GM12874 (cell line): ENCODE data around the gene PLK1.

Experiments used
- CTCF ChIP-seq: IDR thresholded peaks from 2 replicates; pipeline ENCODE4 v1.5.1; 2011; ENCODE audit warnings: low read depth, mild to moderate bottlenecking, control low read depth, low read length, moderate library complexity; ENCODE audit not compliant: insufficient read depth

The PLK1 gene

GRCh38 chr16:23712976-23713375 is 34.3 kb downstream of the PLK1 start, which contains the start of gene ERN2:
TSS of gene ERN2 (minus strand) at chr16:23713222. CDS start at chr16:23713187, 35 bp downstream.
- no peak for TF ChIP-seq CTCF

- no peak for TF ChIP-seq CTCF
Observed at GRCh38 chr16:23716484-23716883, 37.8 kb downstream of the PLK1 start.

- no peak for TF ChIP-seq CTCF
Observed at GRCh38 chr16:23724096-23724784, 45.6 kb downstream of the PLK1 start.

GRCh38 chr16:23724785-23725131 is 46.1 kb downstream of the PLK1 start:
- no peak for TF ChIP-seq CTCF

- no peak for TF ChIP-seq CTCF
Observed at GRCh38 chr16:23726710-23727109, 48.0 kb downstream of the PLK1 start.

GRCh38 chr16:23728112-23728477 is 49.4 kb downstream of the PLK1 start:
- no peak for TF ChIP-seq CTCF

- TF ChIP-seq CTCF: no peak
Observed at GRCh38 chr16:23729503-23730424, 51.1 kb downstream of the PLK1 start.
